HL-60/S4 (cell line): Measurements from ENCODE around the gene ABCB1.
"Not testable (repeated sequence)": the region's sequence is repeated elsewhere in the genome, so short reads cannot be mapped to it uniquely, and the experiment has no call there.

Experiments used
- in situ Hi-C: fragments of 300-500 bp; cut with MboI; formaldehyde crosslinking; loops from 2 replicates; pipeline ENCODE4 v1.14.3; 2022; ENCODE audit warnings: low sequenced_read_pairs

ABCB1 gene

DNA sequence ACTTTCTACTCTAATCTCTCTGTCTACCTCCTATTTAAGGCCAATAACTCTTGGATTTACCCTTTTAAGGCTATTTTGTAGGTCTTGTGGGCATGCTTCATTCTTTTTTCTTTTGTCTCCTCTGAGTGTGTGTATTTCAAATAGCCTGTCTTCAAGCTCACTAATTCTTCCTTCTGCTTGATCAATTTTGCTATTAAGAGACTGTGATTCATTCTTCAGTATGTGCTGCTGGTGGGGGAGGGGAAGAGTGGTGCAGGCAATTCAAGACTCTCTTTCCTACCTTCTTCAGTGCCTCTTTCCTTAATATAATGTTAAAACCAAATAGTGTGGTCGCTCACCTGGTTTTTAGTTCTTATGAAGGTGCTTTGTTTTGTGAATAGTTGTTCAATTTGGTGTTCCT lies 20.0 kb downstream of the ABCB1 start:
- in situ Hi-C loops = no loop called here

DNA sequence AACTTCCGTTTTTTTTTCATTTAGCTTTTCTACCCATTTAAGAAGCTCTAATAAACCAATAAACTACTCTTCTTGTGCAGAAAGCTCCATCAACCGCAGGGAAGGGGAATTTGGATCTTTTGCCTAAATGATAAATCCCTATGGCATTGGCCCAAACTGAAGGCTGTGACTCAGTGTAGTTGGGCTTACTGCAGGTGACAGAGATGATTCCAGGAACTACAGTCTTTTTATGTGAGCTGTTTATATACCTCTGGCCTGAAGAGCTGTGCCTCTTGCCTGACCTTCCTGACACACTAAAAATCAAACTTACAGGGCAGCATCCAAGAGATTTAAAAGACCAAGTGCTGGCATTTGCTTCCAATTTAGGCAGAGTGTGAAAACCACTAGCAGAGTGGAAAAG lies 25.2 kb downstream of the ABCB1 start:
- in situ Hi-C loops = no loop called here

DNA sequence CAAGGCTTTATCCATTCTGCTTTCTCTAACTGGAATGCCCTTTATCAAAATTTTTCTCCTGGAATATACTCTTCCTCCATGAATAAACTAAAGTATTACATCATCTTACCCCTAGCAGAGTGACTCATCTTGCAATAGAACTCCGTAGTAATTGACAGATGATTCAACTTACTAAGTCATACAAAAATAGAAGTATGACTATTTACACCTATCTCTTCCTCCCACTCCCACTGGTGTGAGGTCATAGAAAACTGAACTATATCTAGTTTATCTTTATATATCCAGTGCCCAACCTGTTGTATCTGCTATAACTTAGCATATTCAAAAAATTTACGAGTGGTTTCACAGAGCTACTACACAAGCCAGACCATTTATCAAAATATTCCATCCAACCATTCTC lies 26.1 kb downstream of the ABCB1 start:
- in situ Hi-C loops = no loop called here

DNA sequence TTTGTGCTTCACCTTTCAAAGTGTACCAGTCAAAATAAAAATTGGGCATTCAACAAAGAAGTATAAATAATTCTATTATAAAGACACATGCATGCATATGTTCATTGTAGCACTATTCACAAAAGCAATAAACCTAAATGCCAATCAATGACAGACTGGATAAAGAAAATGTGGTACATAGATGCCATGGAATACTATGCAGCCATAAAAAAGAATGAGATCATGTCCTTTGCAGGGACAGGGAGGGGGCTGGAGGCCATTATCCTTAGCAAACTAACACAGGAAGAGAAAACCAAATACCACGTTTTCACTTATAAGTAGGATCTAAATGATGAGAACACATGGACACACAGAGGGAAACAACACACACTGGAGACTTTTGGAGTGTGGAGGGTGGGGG lies 28.2 kb downstream of the ABCB1 start:
- in situ Hi-C loops = not testable (repeated sequence)

DNA sequence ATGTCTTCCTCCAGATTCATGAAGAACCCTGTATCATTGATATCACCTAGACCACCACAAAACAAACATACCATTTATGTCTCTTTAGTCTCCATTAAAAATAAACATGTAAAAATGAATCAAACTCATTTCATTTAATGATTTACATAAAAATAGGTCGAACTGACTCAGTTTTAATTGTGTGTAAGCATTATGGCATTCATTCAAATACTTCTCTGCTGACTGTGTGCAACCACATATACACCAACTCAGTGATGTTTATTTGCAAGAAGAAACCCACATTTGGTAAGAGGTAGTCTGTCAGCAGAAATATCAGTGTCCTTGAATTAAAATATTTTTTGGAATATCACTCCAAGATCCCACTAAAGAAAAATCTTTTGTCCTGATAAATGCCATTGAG lies 30.5 kb downstream of the ABCB1 start:
- in situ Hi-C loops = no loop called here

DNA sequence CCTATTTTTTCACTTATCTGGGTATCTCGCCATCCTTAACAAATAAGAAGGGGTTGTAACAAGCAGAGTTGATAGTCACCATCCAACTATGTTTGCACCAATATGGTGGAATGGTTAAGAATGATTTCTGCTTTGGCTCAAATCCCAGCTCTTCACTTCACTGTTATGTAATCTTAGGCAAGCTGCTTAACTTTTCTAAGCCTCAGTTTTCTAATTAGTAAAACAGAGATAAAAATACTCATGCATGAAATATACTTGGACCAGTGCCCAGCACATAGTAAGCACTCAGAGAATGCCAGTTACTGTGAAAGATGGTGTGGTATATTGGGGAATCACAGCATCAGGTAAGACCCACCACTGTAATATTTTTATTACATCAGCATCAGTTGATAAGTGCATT lies 33.6 kb downstream of the ABCB1 start:
- in situ Hi-C loops = no loop called here

DNA sequence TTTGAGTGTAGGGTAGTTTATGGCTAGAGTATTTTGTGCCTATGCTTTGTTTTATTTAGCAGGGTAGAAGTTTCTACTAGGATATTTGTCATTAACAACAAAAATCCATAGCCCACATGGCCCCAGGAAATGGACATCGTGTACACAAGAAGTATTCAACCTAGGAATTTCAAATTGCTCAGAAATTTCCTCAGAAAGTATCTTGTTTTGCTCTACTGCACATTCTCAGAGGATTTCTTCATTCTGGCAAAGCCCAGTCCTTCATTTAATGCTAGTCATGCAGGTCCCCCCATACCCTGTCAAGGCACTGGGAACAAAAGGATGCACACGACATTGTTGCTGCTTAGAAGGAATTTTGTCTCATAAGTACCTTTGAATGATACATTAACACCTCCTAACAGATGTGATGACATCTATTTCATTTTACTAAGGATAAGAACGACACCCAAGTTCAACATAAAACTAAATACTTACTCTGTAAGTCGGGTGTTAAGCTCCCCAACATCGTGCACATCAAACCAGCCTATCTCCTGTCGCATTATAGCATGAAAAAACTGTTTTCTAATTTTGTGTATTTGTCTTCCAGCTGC lies 34.3 kb downstream of the ABCB1 start:
- in situ Hi-C loops = no loop called here

DNA sequence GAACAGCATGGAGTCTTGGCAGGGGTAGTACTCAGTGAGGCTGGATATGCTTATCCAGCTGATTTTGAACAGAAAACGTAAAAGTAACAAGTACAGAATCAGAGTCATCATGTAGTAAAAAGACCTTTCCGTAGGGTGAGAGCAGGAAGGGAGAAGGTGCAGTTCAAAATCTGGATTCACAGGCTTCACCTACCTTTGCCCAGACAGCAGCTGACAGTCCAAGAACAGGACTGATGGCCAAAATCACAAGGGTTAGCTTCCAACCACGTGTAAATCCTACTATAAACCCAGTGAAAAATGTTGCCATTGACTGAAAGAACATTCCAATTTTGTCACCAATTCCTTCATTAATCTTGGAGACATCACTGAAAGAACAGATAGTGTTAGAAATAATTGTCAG lies 34.8 kb downstream of the ABCB1 start:
- in situ Hi-C loops = no loop called here

DNA sequence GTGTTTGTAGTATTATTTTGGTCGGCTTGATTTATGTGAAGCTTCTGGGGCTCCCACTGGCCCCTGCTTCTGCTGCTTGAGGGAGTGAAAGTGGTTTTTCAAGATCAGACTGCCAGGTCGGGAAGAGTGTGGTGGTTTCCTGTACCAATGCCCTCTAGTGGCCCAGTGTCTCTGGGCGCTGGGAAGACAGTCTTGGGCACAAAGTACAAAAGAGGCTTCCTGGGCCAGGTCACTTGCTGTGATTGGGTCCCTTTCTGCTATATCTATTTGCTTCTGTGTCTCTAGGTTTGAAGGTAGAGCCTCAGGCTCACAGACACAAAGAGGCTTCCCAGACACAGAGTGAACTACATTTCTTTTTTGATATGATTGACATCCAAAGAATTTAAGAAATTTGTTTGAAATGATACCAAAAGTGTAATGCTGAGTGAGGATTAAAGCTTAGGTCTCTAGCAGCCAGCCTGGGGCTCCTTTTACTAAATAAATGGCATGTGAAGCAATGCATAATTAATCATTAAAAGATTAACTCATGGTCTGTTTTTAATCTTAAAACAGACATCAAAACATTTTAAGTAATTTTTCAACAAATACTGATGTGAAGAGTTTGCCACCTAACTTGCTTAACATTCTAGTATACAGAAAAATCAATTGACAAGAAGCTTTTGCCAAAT lies 36.3 kb downstream of the ABCB1 start:
- in situ Hi-C loops = no loop called here

DNA sequence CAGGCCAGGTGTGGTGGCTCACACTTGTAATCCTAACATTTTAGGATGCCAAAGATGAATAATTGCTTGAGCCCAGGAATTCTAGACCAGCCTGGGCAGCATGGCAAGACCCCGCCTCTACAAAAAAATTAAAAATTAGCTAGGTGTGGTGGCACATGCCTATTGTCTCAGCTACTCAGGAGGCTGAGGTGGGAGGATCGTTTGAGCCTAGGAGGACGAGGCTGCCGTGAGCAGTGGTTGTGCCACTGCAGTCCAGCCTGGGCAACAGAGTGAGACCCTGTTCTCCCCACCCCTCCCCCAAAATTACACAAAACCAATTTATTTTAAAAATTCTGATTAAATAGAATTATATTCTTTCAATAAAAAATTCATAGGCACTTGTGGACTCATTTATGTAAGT lies 39.0 kb downstream of the ABCB1 start:
- in situ Hi-C loops = no loop called here

DNA sequence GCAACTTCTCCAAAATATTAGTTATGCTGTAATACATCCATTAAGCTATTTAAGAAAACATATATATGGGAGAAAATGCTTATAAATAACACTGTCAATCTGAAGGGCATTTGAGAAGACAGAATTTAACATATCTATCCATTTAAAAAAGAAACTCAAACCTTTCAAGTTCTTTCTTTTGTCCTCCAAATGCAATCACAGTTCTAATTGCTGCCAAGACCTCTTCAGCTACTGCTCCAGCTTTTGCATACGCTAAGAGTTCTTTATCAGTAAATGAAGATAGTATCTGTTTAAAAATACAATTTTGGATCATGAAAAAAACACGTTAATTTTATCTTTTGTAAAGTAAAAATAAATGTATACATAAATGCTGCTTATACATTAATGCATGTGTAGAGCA lies 39.6 kb downstream of the ABCB1 start:
- in situ Hi-C loops = no loop called here

DNA sequence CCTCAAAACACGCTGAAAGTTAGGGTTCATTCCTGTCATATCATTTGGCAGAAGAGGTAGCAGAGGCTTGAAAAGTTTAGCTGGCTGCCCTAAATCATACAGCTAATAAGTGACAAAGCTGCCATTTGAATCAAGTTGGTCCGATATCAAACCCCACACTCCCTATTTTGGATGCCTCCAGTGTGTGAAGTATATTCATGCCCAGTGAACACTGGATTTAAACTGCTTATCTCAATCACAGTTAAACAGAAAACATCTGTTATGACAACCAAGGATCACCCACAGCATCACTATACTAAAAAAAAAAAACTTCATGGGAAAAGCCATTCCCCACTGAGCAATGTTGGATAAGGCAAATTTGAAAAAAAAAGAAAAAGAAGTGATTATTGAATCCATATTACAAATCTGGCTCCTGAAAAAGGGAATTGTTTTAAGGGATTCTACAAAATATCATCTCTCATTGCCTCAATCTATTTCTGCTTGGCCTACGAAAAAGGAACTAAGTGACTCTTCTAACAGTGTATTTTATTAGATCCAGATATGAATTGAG lies 48.3 kb downstream of the ABCB1 start:
- in situ Hi-C loops = no loop called here

DNA sequence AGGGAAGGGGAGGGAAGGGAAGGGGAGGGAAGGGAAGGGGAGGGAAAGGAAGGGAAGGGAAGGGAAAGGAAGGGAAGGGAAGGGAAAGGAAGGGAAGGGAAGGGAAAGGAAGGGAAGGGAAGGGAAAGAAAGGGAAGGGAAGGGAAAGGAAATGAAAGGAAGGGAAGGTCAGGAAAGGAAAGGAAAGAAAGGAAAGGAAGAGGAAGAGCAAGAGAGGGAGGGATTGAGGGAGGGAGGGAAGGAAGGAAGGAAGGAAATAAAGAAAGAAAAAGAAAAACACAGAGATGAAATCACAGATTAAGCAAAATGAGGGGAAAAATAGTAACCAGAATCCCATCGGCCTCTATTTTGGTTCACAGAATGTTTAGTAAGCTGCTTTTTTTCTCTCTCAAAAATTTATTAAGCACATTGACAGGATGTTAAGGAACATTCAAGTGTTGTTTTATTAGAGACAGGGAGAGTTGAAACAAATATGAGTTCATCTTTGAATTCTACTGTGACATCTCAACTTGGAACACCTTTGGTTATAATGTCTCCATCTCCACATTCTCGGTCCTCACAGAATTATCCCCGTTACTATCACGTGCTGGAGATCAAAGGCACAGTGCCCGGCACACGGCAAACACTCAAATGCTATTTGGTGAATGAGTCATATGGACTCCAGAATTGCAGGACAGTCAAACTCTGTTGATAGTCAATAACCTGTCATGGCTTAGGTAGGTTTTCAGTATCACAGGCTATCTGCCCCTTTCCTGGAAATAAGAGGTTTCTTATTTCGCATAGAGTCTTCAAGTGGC lies 52.4 kb downstream of the ABCB1 start:
- in situ Hi-C loops = no loop called here

DNA sequence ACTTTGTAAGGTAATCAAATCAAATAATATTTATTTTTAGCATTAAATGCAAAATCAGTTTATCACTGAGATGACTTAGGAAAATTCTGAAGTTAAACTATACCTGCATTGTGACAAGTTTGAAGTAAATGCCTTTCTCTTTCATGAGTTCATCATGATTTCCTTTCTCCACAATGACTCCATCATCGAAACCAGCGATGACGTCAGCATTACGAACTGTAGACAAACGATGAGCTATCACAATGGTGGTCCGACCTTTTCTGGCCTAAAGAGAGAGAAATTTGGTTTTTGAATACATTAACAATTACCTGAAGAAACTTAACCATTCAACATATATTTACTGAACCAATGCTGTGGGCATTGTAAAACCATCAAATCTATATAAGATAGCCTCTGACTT lies 54.9 kb downstream of the ABCB1 start:
- in situ Hi-C loops = no loop called here

DNA sequence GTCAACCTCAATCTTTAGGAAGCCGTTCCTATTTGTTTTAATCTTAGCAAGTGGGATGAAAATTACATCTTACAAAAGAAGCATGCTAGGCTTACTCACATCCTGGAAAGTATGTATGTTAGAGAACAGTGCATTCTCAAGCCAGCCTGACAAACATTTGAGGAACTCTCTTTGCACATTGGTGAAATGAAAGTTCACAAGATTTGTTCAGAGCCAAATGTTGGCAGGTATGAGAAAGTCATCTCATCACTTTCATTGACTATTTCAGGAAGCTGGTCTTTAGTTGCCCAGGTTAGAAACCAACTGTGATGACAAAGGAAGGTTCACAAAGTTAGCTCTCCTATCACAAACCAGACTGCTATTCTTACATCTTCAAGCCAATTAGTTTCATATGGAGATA lies 57.1 kb downstream of the ABCB1 start:
- in situ Hi-C loops = no loop called here

DNA sequence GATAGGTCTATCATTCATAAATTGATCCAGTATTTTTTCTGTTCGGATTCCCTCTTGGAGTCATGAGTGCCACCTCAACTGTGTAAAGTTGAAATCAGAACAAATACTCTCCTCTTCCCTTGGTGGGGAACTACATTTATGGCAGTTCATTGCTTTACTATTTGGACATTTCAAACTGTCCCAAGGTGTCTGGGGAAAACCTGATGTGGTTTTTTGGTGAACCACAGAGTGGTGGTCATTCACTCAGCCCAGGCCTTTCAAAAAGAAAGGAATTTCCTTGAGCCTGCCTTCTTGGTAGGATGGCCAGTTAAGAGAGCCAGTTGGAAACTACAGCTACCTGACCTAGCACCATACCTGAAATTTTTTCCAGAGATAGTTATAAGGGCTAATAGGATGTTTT lies 59.0 kb downstream of the ABCB1 start:
- in situ Hi-C loops = no loop called here

DNA sequence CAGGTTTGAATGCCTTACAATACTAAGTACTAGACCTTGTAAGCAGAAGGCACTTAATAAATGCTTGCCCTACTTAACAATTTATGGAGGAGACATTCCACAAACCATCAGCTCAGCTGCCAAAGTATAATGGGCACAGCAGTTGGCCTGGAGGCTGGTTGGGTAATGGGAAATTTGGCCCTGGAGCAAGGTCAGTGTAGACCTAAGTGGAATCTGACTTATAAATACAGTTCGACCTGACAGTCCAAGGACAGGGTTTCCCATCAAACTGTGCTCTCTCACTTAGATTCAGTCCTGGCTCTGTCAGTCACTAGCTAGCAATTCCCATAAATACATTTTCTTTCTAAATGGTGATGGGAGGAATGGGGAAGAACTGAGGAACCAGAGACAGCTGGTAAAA lies 62.6 kb downstream of the ABCB1 start:
- in situ Hi-C loops = no loop called here

DNA sequence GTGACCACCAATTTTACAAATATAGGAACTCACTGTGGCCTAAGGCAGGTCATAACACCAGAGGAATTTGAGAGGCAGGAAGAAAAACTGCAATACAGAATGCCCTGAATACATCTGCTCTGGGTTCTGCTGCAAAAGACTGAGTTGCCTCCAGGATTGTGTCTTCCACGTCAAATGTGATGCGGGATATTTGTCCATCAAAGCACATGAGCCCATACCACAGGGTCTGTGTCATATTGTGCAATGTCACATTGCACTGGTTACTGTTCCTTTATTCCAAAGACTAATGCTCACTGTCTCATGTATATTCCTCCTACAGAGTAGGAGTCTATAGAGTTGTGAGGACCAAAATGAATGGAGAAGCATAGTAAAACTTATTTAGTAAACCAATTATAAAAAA lies 66.6 kb downstream of the ABCB1 start:
- in situ Hi-C loops = no loop called here

DNA sequence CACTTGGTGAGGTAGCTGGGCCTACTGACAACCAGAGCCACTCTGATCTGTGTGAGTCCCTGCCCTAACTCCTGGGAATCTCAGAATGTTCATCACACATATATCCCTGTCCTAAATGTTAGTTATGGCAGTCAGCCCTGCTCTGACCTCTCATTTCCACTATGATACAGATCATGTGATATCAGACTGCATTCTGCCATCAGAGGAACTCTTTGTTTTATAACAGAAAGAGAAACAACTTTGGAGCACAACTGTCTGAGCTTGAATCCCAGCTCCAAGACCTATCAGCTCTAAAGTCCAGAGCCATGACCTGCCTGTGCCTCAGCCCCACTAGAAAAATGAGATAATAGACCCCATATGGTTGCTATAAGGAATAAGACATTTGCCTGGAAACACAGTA lies 70.6 kb downstream of the ABCB1 start:
- in situ Hi-C loops = no loop called here

DNA sequence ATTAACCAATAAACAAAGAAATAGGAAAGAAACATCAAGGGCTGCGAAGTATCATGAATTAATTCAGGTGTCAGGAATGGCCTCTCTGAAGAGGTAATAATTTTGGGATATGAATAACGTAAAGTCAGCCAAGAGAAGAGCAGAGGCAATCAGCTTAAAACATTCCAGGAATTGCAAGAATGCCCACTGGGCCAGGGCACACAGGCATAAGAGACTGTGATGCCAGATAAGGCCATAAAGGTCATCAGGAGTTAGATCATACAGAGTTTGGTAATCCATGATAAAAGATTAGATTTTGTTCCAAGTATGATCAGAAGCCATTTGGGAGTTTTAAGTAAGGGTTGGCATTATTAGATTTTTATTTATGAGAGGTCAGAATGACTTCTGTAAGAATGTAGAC lies 72.0 kb downstream of the ABCB1 start:
- in situ Hi-C loops = no loop called here

DNA sequence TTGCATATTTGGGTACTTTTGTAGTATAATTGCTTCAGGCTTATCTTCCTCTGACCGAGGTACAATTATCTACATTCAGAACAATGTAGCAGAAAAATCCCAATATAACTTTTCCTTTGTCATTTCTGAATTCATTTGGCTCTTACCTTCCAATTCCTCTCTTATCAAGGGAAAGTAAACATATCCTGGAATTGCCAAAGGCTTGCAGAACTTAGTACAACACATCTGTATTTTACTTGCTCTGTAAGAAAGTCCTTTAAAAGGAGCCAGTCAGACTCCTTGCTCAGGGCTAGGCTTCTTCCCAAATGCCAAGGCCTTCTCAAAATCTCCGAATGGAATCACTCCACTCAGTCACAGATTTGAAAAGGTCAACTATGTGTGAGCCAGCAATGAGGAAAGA lies 81.9 kb downstream of the ABCB1 start:
- in situ Hi-C loops = no loop called here

DNA sequence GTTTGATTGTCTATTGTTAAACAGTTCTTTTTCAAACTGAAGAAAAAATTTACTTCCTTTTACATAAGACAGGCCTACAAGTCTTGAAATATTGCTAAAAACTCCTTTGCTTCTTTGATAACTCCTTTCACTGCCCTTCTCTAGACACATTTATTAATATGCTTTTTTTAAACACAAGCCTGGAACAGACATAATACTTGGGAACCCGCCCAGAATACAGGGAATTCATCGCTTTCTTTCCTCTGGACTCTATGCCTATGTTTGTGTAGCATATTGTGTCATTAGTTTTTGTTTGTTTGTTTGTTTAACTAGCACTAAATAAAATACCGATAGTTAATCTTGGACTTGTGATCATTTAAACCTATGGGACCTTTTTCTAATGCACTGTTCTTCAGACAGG lies 82.8 kb downstream of the ABCB1 start:
- in situ Hi-C loops = no loop called here
